ENCODE results near the gene TP53TG5. TPM values are rescaled to one million over a fixed set of nuclear protein-coding genes. Genes with fewer than 3 reads are reported as not detected.

Gene TP53TG5
- total RNA-seq, 4 donors from 2014 or later, result 1.9 TPM; not detected in 3

GRCh38 chr20:45394221-45395113 lies 16.3 kb upstream of the TP53TG5 start:
- Histone ChIP-seq H3K36me3 (no peaks in the 10 kb centered on the region), H3K27ac (no peak overlapping the region), H3K27me3 (no peaks in the 10 kb centered on the region), H3K4me3 (no peak overlapping the region), H3K9me3 (no peaks in the 10 kb centered on the region), H3K4me1 (no peaks in the 10 kb centered on the region)
- no peak for DNase-seq
- intact Hi-C loops (cut with DNase I; ENCODE audit: low total_unique reads), result no loop called here
- no peak for TF ChIP-seq CTCF (IDR thresholded peaks at IDR 0.05)

- intact Hi-C loops (cut with DNase I; ENCODE audit: low total_unique reads), result no loop called here
- no peak overlapping the region for H3K27ac ChIP-seq
- no peak for TF ChIP-seq CTCF (IDR thresholded peaks at IDR 0.05)
- no peak for TF ChIP-seq POLR2A (IDR thresholded peaks at IDR 0.05)
- H3K27me3 ChIP-seq, result no peaks in the 10 kb centered on the region
- no peak overlapping the region for H3K4me3 ChIP-seq
- H3K9me3 ChIP-seq, result no peaks in the 10 kb centered on the region
- no peaks in the 10 kb centered on the region for H3K36me3 ChIP-seq
- DNase-seq, result no peak
- no peaks in the 10 kb centered on the region for H3K4me1 ChIP-seq
Observed at GRCh38 chr20:45392733-45393132, 14.6 kb upstream of the TP53TG5 start.

GRCh38 chr20:45391559-45391958 lies 13.4 kb upstream of the TP53TG5 start:
- no peaks in the 10 kb centered on the region for H3K36me3 ChIP-seq
- no peak overlapping the region for H3K27ac ChIP-seq
- H3K4me1 ChIP-seq, result no peaks in the 10 kb centered on the region
- no peaks in the 10 kb centered on the region for H3K27me3 ChIP-seq
- TF ChIP-seq CTCF (IDR thresholded peaks at IDR 0.05), result no peak
- no peak for TF ChIP-seq POLR2A (IDR thresholded peaks at IDR 0.05)
- no peak overlapping the region for H3K4me3 ChIP-seq
- intact Hi-C loops (cut with DNase I; ENCODE audit: low total_unique reads), result no loop called here
- no peaks in the 10 kb centered on the region for H3K9me3 ChIP-seq
- DNase-seq, result no peak

- TF ChIP-seq POLR2A (IDR thresholded peaks at IDR 0.05), result no peak
- no peak for TF ChIP-seq CTCF (IDR thresholded peaks at IDR 0.05)
- no peaks in the 10 kb centered on the region for H3K4me1 ChIP-seq
- no peak for DNase-seq
- H3K36me3 ChIP-seq, result no peaks in the 10 kb centered on the region
- no peaks in the 10 kb centered on the region for H3K27me3 ChIP-seq
- H3K9me3 ChIP-seq, result no peaks in the 10 kb centered on the region
- H3K4me3 ChIP-seq, result no peak overlapping the region
- intact Hi-C loops (cut with DNase I; ENCODE audit: low total_unique reads), result no loop called here
- H3K27ac ChIP-seq, result no peak overlapping the region
Observed at GRCh38 chr20:45390931-45391330, 12.8 kb upstream of the TP53TG5 start.

GRCh38 chr20:45387274-45387673 lies 9.1 kb upstream of the TP53TG5 start:
- Histone ChIP-seq H3K4me1 (no peaks in the 10 kb centered on the region), H3K9me3 (no peaks in the 10 kb centered on the region), H3K27me3 (no peaks in the 10 kb centered on the region), H3K27ac (no peak overlapping the region), H3K4me3 (no peak overlapping the region), H3K36me3 (no peaks in the 10 kb centered on the region)
- TF ChIP-seq POLR2A (IDR thresholded peaks at IDR 0.05) (no peak), CTCF (IDR thresholded peaks at IDR 0.05) (no peak)
- intact Hi-C loops (cut with DNase I; ENCODE audit: low total_unique reads), result no loop called here
- DNase-seq, result no peak

Measured in uterus (tissue), 4 donors.